Fibroblast of skin of right biceps (primary cell): ENCODE data around the gene RSBN1L.
"Not testable (repeated sequence)": the region's sequence is repeated elsewhere in the genome, so short reads cannot be mapped to it uniquely, and the experiment has no call there.

Experiments
- DNase-seq: peaks from one replicate; pipeline ENCODE4 v3.0.0-alpha.2; 2013

Gene RSBN1L

GRCh38 chr7:77690289-77690688, 6.0 kb upstream of the RSBN1L start:
- DNase-seq, result no peak

GRCh38 chr7:77691892-77692491, 4.3 kb upstream of the RSBN1L start:
- DNase-seq, result no peak

GRCh38 chr7:77693830-77694583, 2.3 kb upstream of the RSBN1L start:
- no peak for DNase-seq

GRCh38 chr7:77696643-77697534, 630 bp downstream of the RSBN1L start:
- DNase-seq, result peak; percentile 61

- DNase-seq, result no peak
These were observed 1.2 kb downstream of the RSBN1L start for GRCh38 chr7:77697535-77697831.

- no peak for DNase-seq
These were observed 1.9 kb downstream of the RSBN1L start for GRCh38 chr7:77698042-77698625.

- no peak for DNase-seq
These were observed 2.8 kb downstream of the RSBN1L start for GRCh38 chr7:77699056-77699455.

GRCh38 chr7:77702513-77702912, 6.3 kb downstream of the RSBN1L start:
- peak; percentile 36 for DNase-seq

GRCh38 chr7:77702968-77703472, 6.8 kb downstream of the RSBN1L start:
- DNase-seq, result no peak

GRCh38 chr7:77703669-77704068, 7.4 kb downstream of the RSBN1L start:
- DNase-seq, result not testable (repeated sequence)

GRCh38 chr7:77707504-77707992, 11.3 kb downstream of the RSBN1L start:
- DNase-seq, result no peak

- no peak for DNase-seq
These were observed 13.8 kb downstream of the RSBN1L start for GRCh38 chr7:77710067-77710466.

GRCh38 chr7:77710861-77711260, 14.6 kb downstream of the RSBN1L start:
- no peak for DNase-seq

- no peak for DNase-seq
These were observed 17.9 kb downstream of the RSBN1L start for GRCh38 chr7:77714195-77714594.

- DNase-seq, result peak; percentile 31
These were observed 18.7 kb downstream of the RSBN1L start for GRCh38 chr7:77714931-77715330.

- no peak for DNase-seq
These were observed 20.5 kb downstream of the RSBN1L start for GRCh38 chr7:77716804-77717203.

- DNase-seq, result not testable (repeated sequence)
These were observed 21.3 kb downstream of the RSBN1L start for GRCh38 chr7:77717566-77717965.

- no peak for DNase-seq
These were observed 31.3 kb downstream of the RSBN1L start for GRCh38 chr7:77727527-77727926.

GRCh38 chr7:77727936-77728701, 31.9 kb downstream of the RSBN1L start:
- peak; percentile 10 for DNase-seq

- DNase-seq, result no peak
These were observed 33.5 kb downstream of the RSBN1L start for GRCh38 chr7:77729574-77730348.

GRCh38 chr7:77731716-77732115, 35.5 kb downstream of the RSBN1L start:
- no peak for DNase-seq
